Measurements from ENCODE around the gene ERC2.

Gene ERC2

GRCh38 chr3:56173601-56174000 lies 294.7 kb downstream of the ERC2 start:
- DNase-seq, result peak; percentile 13

DNA sequence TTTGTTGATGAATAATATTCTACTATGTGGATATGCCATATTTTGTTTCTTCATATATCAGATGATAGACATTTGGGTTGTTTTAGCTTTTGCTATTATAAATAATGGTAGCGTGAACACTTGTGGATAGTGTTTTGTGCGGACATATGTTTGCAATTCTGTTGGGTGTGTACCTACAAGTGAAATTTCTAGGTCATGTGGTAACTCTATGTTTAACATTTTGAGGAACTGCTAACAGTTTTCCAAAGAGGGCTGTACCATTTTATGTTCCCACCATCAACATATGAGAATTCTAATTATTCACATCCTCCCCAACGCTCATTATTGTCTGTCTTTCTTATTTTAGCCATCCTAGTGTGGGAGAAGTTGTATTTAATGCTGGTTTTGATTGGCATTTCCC lies 303.8 kb downstream of the ERC2 start:
- DNase-seq, result no peak

- DNase-seq, result no peak
Measured at GRCh38 chr3:56157693-56158362, 310.4 kb downstream of the ERC2 start.

DNA sequence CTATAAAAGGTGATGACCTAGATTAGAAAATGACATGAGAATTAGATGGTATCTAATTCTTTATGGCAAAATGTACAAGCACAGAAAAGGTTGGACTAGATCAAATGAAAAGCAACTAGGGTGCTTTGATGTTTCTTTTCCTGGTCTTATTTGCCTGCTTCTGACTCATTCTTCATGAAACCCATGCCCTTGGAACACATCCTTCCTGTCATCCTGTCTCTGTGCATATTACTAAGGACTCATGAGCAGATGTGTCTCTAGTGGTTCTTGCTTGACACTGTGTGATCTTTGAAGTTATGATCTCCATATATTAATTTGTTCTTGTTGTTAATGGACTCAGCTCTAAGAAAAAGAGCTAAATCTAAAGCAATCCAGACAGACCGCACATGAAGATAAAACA lies 314.0 kb downstream of the ERC2 start:
- DNase-seq, result no peak

- DNase-seq, result no peak
Measured at GRCh38 chr3:56147354-56147753, 320.9 kb downstream of the ERC2 start.

- no peak for DNase-seq
Measured at GRCh38 chr3:56145410-56145809, 322.9 kb downstream of the ERC2 start.

- DNase-seq, result no peak
Measured at GRCh38 chr3:56144805-56145204, 323.5 kb downstream of the ERC2 start.

DNA sequence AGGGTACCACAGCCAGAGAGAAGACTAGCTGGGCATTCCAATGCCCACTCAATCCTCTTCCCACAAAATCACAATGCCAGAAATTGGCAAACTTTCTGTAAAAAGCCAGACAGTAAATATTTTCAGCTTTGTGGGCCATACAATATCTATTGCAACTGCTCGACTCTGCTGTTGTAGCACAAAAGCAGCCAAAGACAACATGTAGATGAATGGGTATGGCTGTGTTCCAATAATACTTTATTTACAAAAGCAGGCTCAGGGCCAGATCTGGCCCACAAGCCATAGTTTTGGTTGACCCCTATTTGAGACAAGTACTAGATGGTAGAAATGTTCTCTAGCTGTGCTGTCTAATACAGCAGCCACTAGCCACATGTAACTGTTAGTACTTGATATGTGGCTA lies 330.9 kb downstream of the ERC2 start:
- peak; percentile 66 for DNase-seq

GRCh38 chr3:56136514-56136913 lies 331.8 kb downstream of the ERC2 start:
- no peak for DNase-seq

GRCh38 chr3:56135941-56136340 lies 332.3 kb downstream of the ERC2 start:
- DNase-seq, result no peak

DNA sequence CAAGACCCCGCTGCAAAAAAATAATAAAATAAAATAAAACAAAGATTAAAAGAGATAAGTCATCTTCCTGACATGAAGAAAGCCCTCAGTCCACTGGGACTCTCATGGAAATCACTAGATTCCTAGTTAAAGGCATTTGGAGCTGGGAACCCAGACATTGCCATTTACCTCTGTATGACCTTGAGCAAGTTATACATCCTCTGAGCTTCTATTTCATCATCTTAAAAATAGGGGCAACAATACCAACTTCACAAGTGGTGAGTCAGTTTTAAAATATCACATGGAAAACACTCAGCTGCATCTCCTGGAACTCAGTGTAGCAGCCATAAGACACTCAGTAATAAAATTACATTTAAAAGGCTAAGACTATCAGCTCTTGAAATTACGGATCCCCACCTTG lies 334.8 kb downstream of the ERC2 start:
- no peak for DNase-seq

- no peak for DNase-seq
Measured at GRCh38 chr3:56132762-56133161, 335.5 kb downstream of the ERC2 start.

DNA sequence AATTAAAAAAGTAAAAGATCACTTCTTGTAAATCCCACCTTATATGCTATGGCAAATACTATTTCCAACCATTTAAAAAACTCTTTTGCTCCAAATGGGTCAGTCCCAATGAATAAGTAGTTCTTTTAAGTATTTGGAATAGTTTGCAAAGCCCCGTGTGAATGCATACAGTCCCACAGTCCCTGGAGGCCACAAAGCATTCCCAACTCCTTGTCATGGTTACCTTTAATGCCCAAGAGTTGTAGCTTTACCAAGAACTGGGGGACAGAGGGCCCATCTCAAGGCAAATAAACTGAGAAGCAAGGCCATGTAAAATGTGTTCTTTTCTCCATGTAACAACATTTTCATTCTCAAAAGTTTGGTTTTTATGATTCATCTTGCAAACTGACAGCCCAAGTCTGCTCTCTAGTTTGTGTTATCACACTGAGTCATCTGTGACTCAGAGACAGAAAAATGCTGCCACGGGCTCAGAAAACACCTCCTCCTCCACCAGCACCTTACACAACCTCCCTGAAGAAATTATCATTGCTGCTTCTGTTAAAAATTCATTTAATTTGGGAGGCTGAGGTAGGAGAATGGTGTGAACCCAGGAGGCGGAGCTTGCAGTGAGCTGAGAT lies 336.2 kb downstream of the ERC2 start:
- DNase-seq, result no peak

DNA sequence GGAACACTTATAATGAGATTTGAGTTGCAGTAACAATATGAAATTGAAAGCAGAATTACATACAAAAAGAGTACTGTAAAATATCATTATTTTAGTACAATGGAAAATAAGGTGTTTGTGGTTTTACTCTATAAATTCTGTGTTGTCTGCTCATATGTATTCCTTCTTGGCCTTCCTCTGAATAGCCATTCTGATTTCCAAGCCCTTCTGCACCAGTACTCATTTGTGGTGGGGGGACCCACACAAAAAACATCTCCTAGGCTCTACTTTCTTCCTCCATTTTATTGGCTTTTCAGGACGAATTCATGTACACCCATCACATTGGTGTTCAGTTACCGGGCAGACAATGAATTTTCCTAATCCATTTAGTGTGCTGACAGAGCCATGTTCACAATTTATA lies 338.2 kb downstream of the ERC2 start:
- DNase-seq, result no peak

DNA sequence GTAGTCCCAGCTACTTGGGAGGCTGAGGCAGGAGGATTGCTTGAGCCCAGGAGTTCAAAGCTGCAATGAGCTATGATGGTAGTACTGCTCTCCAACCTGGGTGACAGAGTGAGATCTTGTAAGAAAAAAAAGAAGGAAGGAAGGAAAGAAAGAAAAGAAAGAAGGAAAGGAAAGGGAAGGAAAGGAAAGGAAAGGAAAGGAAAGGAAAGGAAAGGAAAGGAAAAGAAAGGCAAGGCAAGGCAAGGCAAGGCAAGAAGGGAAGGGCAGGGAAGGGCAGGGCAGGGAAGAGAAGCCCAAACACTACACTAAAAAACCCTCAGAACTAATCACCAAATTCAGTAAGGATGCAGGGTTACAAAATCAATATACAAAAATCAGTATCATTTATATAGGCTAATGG lies 341.6 kb downstream of the ERC2 start:
- no peak for DNase-seq

DNA sequence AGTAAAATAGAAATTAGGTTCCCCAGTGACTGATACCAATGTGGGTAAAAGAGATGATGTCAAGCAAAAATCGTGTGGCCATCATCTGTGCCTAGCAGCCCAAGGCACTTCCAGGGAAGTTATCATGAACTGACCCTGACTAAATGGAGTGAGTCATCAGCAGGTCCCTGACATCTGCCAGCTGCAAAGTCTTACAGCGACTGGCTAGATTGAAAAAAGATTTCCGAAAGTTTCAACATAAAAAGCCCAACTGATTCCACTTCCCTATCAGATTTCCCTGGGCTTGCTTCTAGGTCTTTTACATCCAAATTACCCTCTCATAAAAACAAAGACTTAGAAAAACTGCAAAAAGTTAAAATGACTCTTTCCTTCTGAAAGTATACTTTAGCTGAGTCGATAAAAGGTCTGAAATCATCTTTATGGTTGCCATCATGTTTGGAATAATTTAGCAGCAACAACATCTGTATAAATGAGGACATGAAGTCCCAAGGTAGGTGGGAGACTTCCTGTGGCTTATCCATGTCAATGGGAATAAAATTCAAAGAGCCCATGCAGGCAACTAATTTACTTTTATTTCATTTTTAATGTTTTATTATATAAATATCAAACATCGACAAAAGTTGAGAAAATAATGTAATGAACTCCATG lies 342.8 kb downstream of the ERC2 start:
- no peak for DNase-seq

DNA sequence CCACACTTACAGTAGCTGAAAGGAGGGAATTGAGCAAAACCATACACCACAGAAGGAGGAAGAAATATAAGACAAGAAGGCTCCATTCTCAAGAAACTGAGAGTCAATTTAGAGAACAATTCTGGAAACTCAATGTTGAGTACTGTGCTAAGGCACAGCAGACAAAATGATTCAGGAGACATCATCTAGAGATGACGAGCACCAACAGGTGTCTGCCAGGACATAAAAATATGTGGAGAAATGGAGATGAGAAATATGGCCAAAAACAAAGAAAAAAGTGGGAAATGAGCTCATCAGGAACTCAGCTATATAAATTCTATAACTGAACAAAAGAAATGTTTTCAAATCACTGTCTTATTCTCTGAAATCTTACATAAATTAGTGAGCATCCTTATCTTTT lies 343.7 kb downstream of the ERC2 start:
- no peak for DNase-seq

- DNase-seq, result peak; percentile 38
Measured at GRCh38 chr3:56123487-56123886, 344.8 kb downstream of the ERC2 start.

- no peak for DNase-seq
Measured at GRCh38 chr3:56122911-56123310, 345.4 kb downstream of the ERC2 start.

GRCh38 chr3:56121716-56122115 lies 346.6 kb downstream of the ERC2 start:
- no peak for DNase-seq

GRCh38 chr3:56119575-56120349 lies 348.5 kb downstream of the ERC2 start:
- DNase-seq, result peak; percentile 5

DNA sequence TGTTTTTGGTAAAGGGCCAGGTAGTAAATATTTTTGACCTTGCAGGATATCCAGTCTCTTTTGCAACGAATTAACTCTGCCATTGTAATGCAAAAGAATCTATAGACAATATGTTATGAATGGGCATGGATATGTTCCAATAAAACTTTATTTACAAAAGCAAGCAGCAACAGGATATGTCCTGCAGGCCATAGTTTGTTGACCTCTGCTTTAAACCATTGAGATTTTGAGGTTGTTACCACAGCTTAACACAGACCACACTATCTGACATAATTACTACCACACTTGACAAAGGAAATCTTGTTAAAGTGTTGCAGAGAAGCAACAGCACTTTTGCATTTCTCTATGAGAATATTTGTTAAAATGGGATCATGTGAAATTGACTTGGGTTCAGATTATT lies 349.3 kb downstream of the ERC2 start:
- no peak for DNase-seq

- DNase-seq, result no peak
Measured at GRCh38 chr3:56115698-56116097, 352.6 kb downstream of the ERC2 start.

DNA sequence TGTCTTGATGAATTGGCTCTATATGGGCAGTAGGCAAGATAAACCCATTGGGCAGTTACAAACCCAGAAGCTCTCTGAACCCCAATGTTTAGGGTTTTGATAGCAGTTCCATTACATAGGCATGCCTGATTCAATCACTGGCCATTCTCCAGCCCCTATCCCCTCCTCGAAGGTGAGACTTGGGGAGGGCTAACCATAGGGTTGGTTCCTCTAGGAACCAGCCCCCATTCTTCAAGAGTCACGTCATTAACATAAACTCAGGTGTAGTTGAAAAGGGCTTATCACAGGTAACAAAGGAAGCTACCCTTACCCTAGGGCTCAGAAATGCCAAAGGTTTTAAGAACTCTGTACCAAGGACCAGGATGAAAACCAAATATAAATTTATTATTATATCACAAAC lies 353.1 kb downstream of the ERC2 start:
- DNase-seq, result no peak
